GM19463 (cell line): ENCODE measurements around the gene CDK5RAP3.
"Not testable (repeated sequence)": the region's sequence is repeated elsewhere in the genome, so short reads cannot be mapped to it uniquely, and the experiment has no call there.

Experiments
- ATAC-seq: cut with Tn5 transposase; IDR thresholded peaks from one replicate; pipeline ENCODE4 v1.9.1; 2021; ENCODE audit warnings: mild to moderate bottlenecking, moderate library complexity; ENCODE audit not compliant: unreplicated experiment

CDK5RAP3 gene

DNA sequence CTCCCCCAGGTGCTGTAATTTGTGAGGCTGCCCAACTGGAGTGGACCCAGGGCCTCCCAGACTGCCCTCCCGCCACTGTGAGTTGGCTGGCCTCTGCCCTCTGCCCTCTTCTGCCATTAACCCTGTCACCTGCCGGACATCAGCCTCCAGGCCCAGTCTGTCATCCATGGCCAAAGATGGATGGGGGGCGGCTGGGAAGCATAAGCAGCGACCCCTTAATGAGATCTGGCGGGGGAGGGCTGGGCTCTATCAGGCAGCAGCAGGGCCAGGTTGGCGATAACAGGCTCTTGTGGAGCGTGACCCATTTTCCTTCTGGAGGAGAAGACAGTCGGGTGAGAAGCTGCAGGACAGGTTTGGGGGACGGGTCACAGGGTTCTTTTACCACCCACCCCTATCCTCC is 25.3 kb downstream of the CDK5RAP3 start:
- ATAC-seq, result no peak

DNA sequence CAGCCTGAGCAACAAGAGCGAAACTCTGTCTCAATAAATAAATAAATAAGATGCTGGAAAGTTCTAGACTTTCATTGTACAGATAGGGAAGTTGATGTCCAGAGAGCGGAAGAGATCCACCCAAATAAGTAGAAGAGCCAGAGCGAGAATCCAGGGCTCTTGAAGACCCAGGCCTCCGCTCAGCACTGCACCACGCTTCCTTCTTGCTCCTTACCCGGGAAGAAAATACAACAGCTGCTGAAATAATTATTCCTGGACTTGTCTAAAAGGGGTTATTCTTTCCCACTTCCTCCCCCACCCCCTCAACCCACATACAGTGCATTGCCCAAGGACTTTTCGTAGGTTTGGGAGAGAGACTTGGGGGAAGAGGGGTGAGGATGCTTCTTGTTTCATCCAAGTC is 26.7 kb downstream of the CDK5RAP3 start:
- ATAC-seq, result no peak

DNA sequence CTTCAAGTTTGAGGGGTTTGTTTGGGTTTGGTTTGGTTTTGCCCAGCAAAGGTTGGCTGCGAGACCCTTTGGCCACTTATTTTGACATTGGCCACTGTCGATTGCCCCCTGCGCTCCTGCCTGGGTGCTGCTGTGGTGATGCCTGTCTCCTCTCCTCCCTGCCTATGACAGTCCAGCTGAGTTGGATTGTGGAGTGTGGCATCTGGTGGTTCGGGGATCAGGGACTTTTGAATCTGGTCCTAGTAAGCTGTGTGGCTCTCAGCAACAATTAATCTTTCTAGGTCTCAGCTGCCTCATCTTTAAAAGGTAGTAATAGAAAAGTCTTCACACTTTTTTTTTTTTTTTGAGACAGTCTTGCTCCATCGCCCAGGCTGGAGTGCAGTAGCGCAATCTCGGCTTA is 27.1 kb downstream of the CDK5RAP3 start:
- ATAC-seq, result no peak

DNA sequence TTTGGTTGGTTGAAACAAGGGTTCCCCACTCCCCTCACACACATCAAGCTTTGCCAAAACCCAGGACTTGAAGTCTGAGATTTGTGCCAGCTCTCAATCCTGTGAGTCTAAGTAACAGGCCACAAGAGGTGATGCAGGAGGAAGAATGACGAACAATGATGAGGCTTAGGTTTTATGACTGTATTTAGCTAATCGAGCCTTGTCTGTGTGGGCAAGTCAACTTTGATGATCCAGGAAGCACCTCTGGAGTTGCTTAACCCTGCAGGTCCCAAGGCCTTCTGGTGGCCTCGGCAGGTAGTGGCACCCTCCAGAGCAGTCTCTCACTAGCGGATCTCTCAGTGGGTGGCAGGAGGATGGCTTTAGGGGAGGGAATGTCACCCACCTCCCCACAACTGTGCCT is 28.7 kb downstream of the CDK5RAP3 start:
- ATAC-seq, result no peak

- no peak for ATAC-seq
These were observed 30.3 kb downstream of the CDK5RAP3 start for GRCh38 chr17:48001197-48001596.

- ATAC-seq, result not testable (repeated sequence)
These were observed 30.7 kb downstream of the CDK5RAP3 start for GRCh38 chr17:48001657-48002056.

DNA sequence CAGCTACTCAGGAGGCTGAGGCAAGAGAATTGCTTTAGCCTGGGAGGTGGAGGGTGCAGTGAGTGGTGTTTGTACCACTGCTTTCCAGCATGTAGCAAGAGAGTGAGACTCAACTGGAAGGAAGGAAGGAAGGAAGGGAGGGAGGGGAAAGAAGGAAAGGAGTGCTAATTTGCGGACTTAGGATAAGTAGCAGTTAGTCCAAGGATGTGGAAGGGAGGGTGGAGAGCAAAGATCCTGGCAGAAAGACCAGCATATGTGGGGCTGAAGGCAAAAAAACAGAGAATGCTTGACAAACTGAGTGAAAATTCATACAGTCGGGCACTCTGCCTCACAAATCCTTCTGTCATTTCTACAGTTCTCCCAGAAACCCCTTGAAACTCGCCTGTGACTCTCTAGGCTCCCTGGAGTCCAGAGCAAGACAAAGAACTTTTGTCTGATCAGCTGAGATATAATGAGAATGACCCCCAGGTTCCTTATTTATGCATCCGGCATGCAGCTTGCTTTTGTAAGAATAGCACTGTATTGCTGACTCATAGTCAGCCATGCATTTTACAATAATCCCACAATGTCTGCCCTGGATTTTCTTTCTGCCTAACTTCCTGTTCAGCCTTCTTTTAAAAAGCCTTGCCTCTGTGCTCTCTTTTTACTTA is 31.5 kb downstream of the CDK5RAP3 start:
- peak; percentile 57 for ATAC-seq

GRCh38 chr17:48002916-48003416 is 32.1 kb downstream of the CDK5RAP3 start:
- no peak for ATAC-seq

- ATAC-seq, result no peak
These were observed 32.7 kb downstream of the CDK5RAP3 start for GRCh38 chr17:48003417-48004151.

DNA sequence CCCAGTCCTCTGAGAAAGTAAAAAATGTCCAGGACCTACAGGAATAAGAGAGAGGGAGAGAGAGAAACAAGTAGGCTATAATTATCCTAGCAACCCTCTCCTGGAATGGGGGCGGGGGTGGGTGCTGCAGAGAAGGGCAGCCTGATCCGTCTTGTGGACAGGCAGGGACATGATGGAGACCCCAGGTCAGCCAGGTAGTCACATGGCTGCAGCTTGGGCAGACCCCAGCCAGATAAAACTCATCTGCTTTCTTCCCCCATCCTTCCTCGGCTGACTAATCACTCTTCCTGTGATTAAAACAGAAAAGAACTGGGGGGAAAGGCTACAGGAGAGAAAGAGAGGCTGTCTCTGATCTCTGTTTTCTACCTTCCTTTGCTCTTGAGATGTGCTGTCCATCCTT is 34.1 kb downstream of the CDK5RAP3 start:
- ATAC-seq, result no peak

- no peak for ATAC-seq
These were observed 36.2 kb downstream of the CDK5RAP3 start for GRCh38 chr17:48006936-48007709.

- ATAC-seq, result no peak
These were observed 39.3 kb downstream of the CDK5RAP3 start for GRCh38 chr17:48010193-48010592.

GRCh38 chr17:48011405-48012150 is 40.7 kb downstream of the CDK5RAP3 start:
- ATAC-seq, result no peak

DNA sequence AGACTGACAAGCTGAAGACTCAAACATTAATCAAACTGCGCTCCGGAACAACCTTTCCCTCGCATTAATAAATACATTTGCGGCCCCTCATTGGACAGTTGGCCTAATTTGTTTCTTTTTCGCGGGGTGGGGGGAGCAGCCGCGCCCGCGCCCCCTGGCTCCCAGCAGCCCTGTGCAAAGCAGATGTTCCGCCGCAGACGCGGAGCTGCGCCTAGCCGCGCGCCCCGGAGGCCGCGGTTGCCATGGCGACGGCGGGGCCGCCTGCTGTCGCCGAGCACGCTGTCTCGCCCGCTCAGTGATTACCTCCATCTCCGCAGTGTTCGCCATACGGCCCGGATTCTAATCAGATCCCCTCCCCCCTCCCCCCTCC is 41.2 kb downstream of the CDK5RAP3 start:
- no peak for ATAC-seq

DNA sequence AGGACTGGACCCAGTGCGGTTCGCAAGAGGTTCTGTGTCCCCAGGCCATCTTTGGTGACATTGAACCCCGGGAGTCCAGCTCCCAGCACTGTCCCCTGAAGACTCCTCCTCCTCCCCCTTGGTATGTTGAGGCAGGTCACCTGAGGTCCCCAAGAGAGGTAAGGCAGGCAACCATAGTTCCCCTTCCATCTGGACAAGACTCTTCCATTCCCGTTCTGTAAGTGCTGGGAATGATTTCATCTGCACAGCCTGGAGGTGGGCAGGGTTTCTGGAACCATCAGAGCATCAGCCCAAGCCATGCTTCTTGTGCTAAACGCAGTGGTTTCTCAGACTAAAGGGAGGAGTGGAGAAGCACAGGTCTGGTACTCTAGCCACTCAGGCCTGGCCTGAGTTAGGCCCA is 41.7 kb downstream of the CDK5RAP3 start:
- no peak for ATAC-seq

GRCh38 chr17:48013876-48014594 is 43.1 kb downstream of the CDK5RAP3 start:
- ATAC-seq, result no peak

GRCh38 chr17:48014595-48015111 is 43.7 kb downstream of the CDK5RAP3 start:
- ATAC-seq, result no peak

DNA sequence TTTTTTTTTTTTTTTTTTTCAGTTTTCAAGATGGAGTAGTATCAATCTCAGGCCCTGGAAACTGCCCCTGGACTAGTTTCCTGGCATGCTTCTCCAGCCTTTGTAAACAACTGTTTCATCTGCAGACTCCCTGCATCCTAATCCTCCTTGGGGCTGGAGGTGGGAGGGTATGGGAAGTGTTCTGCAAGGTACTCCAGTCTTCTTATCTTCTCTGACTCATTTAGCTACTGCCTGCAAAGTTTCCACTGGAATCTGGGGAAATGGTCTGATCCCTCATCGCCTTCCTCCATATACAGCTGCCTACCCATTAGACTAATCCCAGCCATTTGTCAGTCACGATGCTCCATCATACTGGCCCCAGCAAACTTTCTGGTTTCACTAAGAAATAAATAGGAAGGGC is 45.2 kb downstream of the CDK5RAP3 start:
- no peak for ATAC-seq

GRCh38 chr17:48017817-48018158 is 46.9 kb downstream of the CDK5RAP3 start:
- ATAC-seq, result peak; percentile 2

DNA sequence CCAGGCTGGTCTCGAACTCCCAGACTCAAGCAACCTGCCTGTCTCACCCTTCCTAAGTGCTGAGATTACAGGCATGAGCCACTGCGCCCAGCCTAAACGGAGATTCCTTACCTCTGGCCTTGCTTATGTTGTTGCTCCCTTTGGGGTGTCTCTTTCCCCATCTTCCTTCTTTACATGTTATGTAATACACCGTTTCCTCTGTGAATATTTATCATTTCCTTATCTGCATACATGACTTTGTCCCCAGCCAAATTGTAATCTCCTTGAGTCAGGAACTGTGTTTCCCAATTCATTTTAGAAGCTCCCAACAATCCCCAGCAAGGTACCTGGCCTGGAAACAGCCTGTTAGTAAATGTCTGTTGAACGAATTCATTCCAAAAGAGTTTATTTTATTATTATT is 51.0 kb downstream of the CDK5RAP3 start:
- no peak for ATAC-seq
